Measurements from ENCODE around the gene ZNF92.

GRCh38 chr7:65449505-65449852 is 75.8 kb downstream of the ZNF92 start:
- TF ChIP-seq, protein P1, sequence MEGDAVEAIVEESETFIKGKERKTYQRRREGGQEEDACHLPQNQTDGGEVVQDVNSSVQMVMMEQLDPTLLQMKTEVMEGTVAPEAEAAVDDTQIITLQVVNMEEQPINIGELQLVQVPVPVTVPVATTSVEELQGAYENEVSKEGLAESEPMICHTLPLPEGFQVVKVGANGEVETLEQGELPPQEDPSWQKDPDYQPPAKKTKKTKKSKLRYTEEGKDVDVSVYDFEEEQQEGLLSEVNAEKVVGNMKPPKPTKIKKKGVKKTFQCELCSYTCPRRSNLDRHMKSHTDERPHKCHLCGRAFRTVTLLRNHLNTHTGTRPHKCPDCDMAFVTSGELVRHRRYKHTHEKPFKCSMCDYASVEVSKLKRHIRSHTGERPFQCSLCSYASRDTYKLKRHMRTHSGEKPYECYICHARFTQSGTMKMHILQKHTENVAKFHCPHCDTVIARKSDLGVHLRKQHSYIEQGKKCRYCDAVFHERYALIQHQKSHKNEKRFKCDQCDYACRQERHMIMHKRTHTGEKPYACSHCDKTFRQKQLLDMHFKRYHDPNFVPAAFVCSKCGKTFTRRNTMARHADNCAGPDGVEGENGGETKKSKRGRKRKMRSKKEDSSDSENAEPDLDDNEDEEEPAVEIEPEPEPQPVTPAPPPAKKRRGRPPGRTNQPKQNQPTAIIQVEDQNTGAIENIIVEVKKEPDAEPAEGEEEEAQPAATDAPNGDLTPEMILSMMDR (IDR thresholded peaks at IDR 0.05): no peak
- TF ChIP-seq EZH2 (IDR thresholded peaks at IDR 0.05; ENCODE audit: borderline replicate concordance, insufficient read depth, low read depth, low read length, poor library complexity, severe bottlenecking): no peak

Data from B cell (primary cell).